Activated naive CD8-positive, alpha-beta T cell (primary cell): Measurements from ENCODE around the gene SIRT7.
"Not testable (repeated sequence)": the region's sequence is repeated elsewhere in the genome, so short reads cannot be mapped to it uniquely, and the experiment has no call there.

Experiments used
- H3K27ac Mint-ChIP-seq: one replicate; pipeline ENCODE4 v1.8.0; 2021; ENCODE audit warnings: mixed read lengths
- H3K27me3 Mint-ChIP-seq: one replicate; pipeline ENCODE4 v1.8.0; 2021; ENCODE audit warnings: mixed read lengths
- H3K36me3 Mint-ChIP-seq: one replicate; pipeline ENCODE4 v1.8.0; 2021; ENCODE audit warnings: mixed read lengths
- H3K4me1 Mint-ChIP-seq: one replicate; pipeline ENCODE4 v1.8.0; 2021; ENCODE audit warnings: low read depth, mixed read lengths
- H3K4me3 Mint-ChIP-seq: one replicate; pipeline ENCODE4 v1.8.0; 2021; ENCODE audit warnings: mild to moderate bottlenecking, mixed read lengths
- H3K9me3 Mint-ChIP-seq: one replicate; pipeline ENCODE4 v1.8.0; 2021; ENCODE audit warnings: low read depth, mixed read lengths

SIRT7 gene

GRCh38 chr17:81921996-81922565 lies 4.1 kb upstream of the SIRT7 start:
- Mint-ChIP-seq H3K9me3 (no peaks in the 10 kb centered on the region), H3K36me3 (no peaks in the 10 kb centered on the region), H3K4me1 (peaks cover 33% of the 10 kb centered on the region), H3K27ac (no peak overlapping the region), H3K4me3 (no peak overlapping the region), H3K27me3 (no peaks in the 10 kb centered on the region)

GRCh38 chr17:81921537-81921862 lies 3.5 kb upstream of the SIRT7 start:
- Mint-ChIP-seq H3K9me3 (no peaks in the 10 kb centered on the region), H3K27me3 (no peaks in the 10 kb centered on the region), H3K4me1 (peaks cover 38% of the 10 kb centered on the region), H3K4me3 (no peak overlapping the region), H3K27ac (no peak overlapping the region), H3K36me3 (peaks cover 2% of the 10 kb centered on the region)

GRCh38 chr17:81920612-81921536 lies 2.9 kb upstream of the SIRT7 start:
- peaks cover 36% of the 10 kb centered on the region for H3K4me1 Mint-ChIP-seq
- H3K36me3 Mint-ChIP-seq, result peaks cover 2% of the 10 kb centered on the region
- H3K9me3 Mint-ChIP-seq, result no peaks in the 10 kb centered on the region
- H3K4me3 Mint-ChIP-seq, result no peak overlapping the region
- H3K27ac Mint-ChIP-seq, result no peak overlapping the region
- no peaks in the 10 kb centered on the region for H3K27me3 Mint-ChIP-seq

GRCh38 chr17:81918832-81919545 lies 1.0 kb upstream of the SIRT7 start:
- H3K9me3 Mint-ChIP-seq, result no peaks in the 10 kb centered on the region
- H3K4me3 Mint-ChIP-seq, result peak overlapping the region; percentile 87
- H3K27ac Mint-ChIP-seq, result no peak overlapping the region
- H3K4me1 Mint-ChIP-seq, result peaks cover 27% of the 10 kb centered on the region
- no peaks in the 10 kb centered on the region for H3K27me3 Mint-ChIP-seq
- H3K36me3 Mint-ChIP-seq, result peaks cover 2% of the 10 kb centered on the region

DNA sequence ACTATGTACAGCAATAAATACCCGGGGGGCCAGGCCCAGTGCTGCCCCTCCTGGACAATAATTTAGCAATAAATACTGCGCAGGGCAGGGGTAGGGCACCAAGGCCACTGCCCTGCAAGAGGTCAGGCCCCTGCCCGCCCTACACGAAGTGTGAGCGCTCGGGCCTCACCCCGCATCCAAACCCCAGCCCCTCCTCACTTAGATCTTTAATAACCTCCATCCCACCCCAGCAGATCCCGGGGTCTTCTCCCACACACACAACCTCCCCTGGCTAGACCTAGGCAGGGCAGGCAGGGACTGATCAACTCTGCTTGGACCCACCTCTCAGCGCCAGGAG lies 325 bp upstream of the SIRT7 start:
- Mint-ChIP-seq H3K4me1 (peaks cover 27% of the 10 kb centered on the region), H3K4me3 (peak overlapping the region; percentile 87)
- H3K27ac Mint-ChIP-seq, H3K9me3 Mint-ChIP-seq, H3K36me3 Mint-ChIP-seq, H3K27me3 Mint-ChIP-seq: not testable (repeated sequence)

- H3K9me3 Mint-ChIP-seq, result no peaks in the 10 kb centered on the region
- peaks cover 6% of the 10 kb centered on the region for H3K36me3 Mint-ChIP-seq
- H3K27me3 Mint-ChIP-seq, result no peaks in the 10 kb centered on the region
- H3K27ac Mint-ChIP-seq, result no peak overlapping the region
- peak overlapping the region; percentile 89 for H3K4me3 Mint-ChIP-seq
- peaks cover 27% of the 10 kb centered on the region for H3K4me1 Mint-ChIP-seq
Measured at GRCh38 chr17:81916234-81917001, 1.6 kb downstream of the SIRT7 start.

DNA sequence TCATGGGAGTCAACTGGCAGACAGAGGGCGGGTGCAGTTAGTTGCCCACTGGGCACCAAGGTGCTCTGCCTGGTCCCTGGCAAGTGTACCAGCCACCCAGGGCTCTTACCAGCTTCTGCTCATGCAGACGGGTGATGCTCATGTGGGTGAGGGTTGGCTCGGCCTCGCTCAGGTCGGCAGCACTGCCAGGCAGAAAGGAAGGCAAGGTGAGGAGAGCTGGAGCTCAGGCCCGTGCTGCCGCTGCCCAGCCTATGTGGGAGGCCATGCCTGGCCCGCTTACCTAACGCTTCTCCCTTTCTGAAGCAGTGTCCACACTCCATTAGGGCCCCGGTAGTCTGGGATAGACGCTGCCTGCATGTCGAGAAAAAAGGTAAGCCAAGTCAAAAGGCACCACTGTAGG lies 2.6 kb downstream of the SIRT7 start:
- H3K27me3 Mint-ChIP-seq, result no peaks in the 10 kb centered on the region
- H3K9me3 Mint-ChIP-seq, result no peaks in the 10 kb centered on the region
- no peak overlapping the region for H3K4me3 Mint-ChIP-seq
- H3K4me1 Mint-ChIP-seq, result peaks cover 29% of the 10 kb centered on the region
- peaks cover 6% of the 10 kb centered on the region for H3K36me3 Mint-ChIP-seq
- no peak overlapping the region for H3K27ac Mint-ChIP-seq

GRCh38 chr17:81914103-81914850 lies 3.7 kb downstream of the SIRT7 start:
- H3K36me3 Mint-ChIP-seq, result peaks cover 6% of the 10 kb centered on the region
- H3K4me1 Mint-ChIP-seq, result peaks cover 33% of the 10 kb centered on the region
- no peak overlapping the region for H3K4me3 Mint-ChIP-seq
- H3K27me3 Mint-ChIP-seq, result no peaks in the 10 kb centered on the region
- H3K9me3 Mint-ChIP-seq, result no peaks in the 10 kb centered on the region
- H3K27ac Mint-ChIP-seq, result no peak overlapping the region

GRCh38 chr17:81913394-81914102 lies 4.4 kb downstream of the SIRT7 start:
- Mint-ChIP-seq H3K4me3 (peak overlapping the region; percentile 17), H3K27me3 (no peaks in the 10 kb centered on the region), H3K9me3 (no peaks in the 10 kb centered on the region), H3K36me3 (peaks cover 6% of the 10 kb centered on the region), H3K27ac (no peak overlapping the region), H3K4me1 (peaks cover 28% of the 10 kb centered on the region)

DNA sequence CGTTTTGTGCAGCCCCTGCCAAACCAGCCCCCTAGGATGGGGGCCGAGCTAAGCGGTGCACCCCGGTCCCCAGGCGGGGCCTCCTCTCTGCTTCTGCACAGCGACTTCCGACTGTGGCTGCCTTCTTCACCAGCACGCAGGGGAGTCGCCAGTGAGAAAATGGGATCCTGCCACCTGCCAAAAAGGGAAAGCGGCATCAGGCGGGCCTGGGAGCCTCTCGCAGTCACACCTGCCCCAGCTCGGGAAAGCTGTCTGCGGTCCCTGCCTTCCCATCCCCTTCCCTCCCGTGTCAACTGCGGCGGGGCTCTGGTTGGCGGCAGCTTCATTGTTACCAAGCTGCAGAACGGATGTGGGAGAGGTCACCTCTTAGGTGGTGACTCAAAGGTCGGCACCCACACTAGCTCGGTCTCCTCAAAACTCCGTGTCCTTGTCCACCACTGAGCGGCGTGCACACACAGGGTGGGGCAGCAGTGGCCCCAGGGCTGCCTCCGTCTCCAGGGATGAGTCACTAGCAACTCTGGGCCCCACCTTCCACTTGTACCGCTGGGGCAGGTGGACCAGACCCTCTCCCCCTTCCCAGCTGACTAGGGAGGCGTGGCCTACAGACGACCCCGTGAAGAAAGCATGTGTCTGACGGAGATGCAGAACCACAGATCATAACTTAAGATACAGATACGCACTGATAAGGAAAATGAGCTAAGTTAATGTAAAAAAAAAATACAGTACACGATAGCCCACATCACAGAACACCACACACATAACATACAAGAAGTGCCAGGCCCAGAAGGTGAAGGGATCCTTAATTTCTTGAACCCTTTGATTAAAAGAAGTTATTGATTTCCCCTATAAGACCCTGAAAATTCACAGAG lies 5.3 kb downstream of the SIRT7 start:
- Mint-ChIP-seq H3K9me3 (no peaks in the 10 kb centered on the region), H3K36me3 (peaks cover 6% of the 10 kb centered on the region), H3K4me3 (no peak overlapping the region), H3K4me1 (peaks cover 23% of the 10 kb centered on the region), H3K27me3 (no peaks in the 10 kb centered on the region), H3K27ac (no peak overlapping the region)

- Mint-ChIP-seq H3K4me1 (peaks cover 18% of the 10 kb centered on the region), H3K27ac (no peak overlapping the region), H3K4me3 (peak overlapping the region; percentile 42), H3K36me3 (peaks cover 6% of the 10 kb centered on the region), H3K27me3 (no peaks in the 10 kb centered on the region), H3K9me3 (no peaks in the 10 kb centered on the region)
Measured at GRCh38 chr17:81911969-81912368, 6.0 kb downstream of the SIRT7 start.

DNA sequence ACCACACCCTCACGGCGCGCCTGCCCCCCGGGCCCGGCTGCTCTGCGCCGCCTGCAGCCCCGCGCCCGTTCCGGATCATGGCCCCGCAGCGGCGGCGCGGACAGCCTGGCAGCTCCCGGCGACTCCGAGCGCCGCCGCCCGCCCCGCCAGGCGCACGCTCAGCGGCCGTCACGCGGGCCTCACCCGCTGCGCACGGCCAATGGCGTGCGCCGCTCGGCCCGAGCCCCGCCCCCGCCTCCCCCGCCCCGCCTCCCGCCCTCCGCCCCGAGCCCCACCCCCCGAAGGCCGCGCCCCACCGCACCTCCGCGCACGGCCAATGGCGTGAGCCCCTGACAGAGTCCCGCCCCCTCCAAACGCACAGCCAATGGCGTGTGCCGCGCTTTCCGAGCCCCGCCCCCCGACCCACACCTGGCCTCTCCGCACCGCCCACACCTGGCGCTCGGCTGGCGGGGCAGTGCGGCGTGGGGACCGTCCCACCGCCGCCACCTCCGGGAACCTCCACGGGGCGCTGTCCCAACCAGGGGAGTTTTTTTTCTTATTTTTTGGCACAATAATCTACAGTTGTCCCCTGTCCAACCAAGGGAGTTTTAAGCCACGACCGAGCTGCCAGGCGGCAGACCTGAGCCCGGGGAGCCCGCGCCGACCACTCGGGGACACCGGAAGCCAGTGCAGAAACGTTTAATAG lies 6.6 kb downstream of the SIRT7 start, which contains the start of gene PCYT2:
PCYT2 (minus strand) TSS at position 123 of the 685 bp plus-strand sequence; CDS start at position 79, 44 bp downstream.
- Mint-ChIP-seq H3K4me1 (peaks cover 13% of the 10 kb centered on the region), H3K9me3 (no peaks in the 10 kb centered on the region), H3K27me3 (no peaks in the 10 kb centered on the region), H3K36me3 (peaks cover 4% of the 10 kb centered on the region), H3K4me3 (peak within 1 kb of the TSS; percentile 86), H3K27ac (no peak within 1 kb of the TSS)
